ENCODE results near the gene RNF151.

DNA sequence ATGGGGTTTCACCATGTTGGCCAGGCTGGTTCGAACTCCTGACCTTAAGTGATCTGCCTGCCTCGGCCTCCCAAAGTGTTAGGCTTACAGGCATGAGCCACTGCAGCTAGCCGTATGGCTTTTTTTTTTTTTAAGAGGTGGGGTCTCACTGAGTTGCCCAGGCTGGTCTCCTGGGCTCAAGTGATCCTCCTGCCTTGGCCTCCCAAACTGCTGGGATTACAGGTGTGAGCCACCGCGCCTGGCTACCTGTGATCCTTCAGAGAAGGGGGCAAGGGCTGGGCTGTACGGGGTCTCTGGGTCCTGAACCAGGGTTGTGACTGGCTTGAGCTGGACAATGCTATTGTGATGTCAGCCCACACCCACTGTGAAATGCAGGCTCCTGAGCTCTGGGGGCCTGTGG lies at the start of gene RNF151:
- TF ChIP-seq, protein P1, sequence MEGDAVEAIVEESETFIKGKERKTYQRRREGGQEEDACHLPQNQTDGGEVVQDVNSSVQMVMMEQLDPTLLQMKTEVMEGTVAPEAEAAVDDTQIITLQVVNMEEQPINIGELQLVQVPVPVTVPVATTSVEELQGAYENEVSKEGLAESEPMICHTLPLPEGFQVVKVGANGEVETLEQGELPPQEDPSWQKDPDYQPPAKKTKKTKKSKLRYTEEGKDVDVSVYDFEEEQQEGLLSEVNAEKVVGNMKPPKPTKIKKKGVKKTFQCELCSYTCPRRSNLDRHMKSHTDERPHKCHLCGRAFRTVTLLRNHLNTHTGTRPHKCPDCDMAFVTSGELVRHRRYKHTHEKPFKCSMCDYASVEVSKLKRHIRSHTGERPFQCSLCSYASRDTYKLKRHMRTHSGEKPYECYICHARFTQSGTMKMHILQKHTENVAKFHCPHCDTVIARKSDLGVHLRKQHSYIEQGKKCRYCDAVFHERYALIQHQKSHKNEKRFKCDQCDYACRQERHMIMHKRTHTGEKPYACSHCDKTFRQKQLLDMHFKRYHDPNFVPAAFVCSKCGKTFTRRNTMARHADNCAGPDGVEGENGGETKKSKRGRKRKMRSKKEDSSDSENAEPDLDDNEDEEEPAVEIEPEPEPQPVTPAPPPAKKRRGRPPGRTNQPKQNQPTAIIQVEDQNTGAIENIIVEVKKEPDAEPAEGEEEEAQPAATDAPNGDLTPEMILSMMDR (conservative IDR thresholded peaks at IDR 0.05 in 1 of 2, IDR thresholded peaks at IDR 0.05 in 1 of 2; ENCODE audit: low read depth in 1 of 2, low read length in 2 of 2) = no peak
- TF ChIP-seq EZH2 (IDR thresholded peaks at IDR 0.05; ENCODE audit: low read length, missing control alignments) = no peak
